ENCODE results near the gene ABCD4. TPM values are rescaled to one million over a fixed set of nuclear protein-coding genes. Genes with fewer than 3 reads are reported as not detected.

Gene ABCD4
- polyA plus RNA-seq, 1 experiment = 13.3 TPM

DNA sequence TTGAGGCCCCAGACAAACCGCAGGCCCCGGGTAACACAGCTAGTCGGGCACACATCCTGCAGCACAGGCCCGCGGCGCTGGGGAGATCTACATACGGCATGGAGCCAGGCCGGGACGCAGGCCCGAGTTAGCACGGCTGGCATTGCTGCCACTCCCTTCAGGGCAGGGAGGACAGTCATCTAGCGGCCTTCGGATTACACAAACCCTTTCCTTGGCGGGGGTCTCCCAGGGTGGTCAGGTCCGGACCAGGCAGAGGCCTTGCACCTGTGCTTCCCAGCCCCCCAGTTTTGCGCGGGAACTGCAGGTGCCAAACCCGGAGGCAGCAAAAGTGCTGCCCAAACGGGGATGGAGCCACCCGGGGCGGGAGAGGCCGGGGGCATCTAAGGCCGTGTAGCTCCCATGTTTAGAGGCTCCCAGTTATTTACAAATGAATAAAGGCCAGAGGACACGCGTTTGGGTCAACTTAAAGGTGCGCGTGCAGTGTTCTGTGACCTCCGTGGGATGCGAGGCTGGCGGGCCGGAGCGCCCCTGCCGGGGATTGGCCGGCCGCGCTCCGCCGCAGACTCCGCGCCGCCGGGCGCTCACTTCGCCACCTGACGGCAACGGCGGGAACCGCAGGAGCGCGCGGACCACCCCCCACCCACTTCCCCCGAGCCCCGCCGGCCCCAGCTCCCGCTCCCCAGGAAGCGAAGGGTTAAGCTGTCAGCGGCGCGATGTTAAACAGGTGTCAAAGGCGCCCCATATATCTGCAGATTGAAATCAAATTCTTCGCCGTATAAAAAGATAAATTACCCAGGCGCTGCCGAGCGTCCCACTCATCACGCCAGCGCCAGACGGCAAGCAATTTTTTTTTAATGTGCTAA is 45.4 kb downstream of the ABCD4 start:
- POLR2A ChIA-PET = no interaction called here
- Histone ChIP-seq H3K4me3 (ENCODE audit: low read depth, low read length) (peak overlapping the region; percentile 57), H3K9me3 (ENCODE audit: control insufficient read depth, insufficient read depth, low read length) (no peaks in the 10 kb centered on the region; the same call in 1 of the 2 replicates), H3K27ac (ENCODE audit: low read depth, low read length) (no peak overlapping the region), H3K27me3 (ENCODE audit: control insufficient read depth, insufficient read depth, low read length) (peaks cover 55% of the 10 kb centered on the region)
- TF ChIP-seq, protein P1, sequence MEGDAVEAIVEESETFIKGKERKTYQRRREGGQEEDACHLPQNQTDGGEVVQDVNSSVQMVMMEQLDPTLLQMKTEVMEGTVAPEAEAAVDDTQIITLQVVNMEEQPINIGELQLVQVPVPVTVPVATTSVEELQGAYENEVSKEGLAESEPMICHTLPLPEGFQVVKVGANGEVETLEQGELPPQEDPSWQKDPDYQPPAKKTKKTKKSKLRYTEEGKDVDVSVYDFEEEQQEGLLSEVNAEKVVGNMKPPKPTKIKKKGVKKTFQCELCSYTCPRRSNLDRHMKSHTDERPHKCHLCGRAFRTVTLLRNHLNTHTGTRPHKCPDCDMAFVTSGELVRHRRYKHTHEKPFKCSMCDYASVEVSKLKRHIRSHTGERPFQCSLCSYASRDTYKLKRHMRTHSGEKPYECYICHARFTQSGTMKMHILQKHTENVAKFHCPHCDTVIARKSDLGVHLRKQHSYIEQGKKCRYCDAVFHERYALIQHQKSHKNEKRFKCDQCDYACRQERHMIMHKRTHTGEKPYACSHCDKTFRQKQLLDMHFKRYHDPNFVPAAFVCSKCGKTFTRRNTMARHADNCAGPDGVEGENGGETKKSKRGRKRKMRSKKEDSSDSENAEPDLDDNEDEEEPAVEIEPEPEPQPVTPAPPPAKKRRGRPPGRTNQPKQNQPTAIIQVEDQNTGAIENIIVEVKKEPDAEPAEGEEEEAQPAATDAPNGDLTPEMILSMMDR (IDR thresholded peaks at IDR 0.05; ENCODE audit: low read depth, low read length) = peak; percentile 68
- CTCF ChIA-PET = interaction anchor here (0.5 to 3.7 kb wide), 47 partner anchors 7 to 1112 kb away, joined by 3 to 34 read pairs (median 4); no protein-coding TSS in a partner anchor
- DNase-seq (ENCODE audit: low read depth, low spot score) = no peak

DNA sequence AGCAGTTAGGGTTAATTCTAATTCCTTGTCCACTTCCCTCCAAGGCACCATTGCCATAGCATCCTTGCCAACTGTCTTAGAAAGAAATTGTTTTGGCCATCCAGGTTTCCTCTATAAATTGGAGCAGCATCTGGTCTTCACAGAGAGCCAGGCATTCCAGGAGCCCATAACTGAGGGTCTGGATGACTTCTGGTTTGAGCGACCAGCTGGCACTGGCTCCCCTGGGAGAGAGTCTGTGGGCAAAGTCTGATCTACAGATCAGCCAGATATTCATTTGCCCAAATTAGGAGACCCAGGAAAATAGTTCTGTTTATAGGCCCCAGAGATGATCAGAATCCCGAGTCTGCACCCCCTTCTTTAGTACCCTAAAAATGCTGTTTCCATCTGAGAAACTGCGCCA is 47.5 kb downstream of the ABCD4 start:
- TF ChIP-seq, protein P1 (IDR thresholded peaks at IDR 0.05; ENCODE audit: low read depth, low read length) = no peak
- H3K27ac ChIP-seq (ENCODE audit: low read depth, low read length) = no peak overlapping the region
- no peaks in the 10 kb centered on the region; the same call in 1 of the 2 replicates for H3K9me3 ChIP-seq (ENCODE audit: control insufficient read depth, insufficient read depth, low read length)
- peaks cover 45% of the 10 kb centered on the region for H3K27me3 ChIP-seq (ENCODE audit: control insufficient read depth, insufficient read depth, low read length)
- H3K4me3 ChIP-seq (ENCODE audit: low read depth, low read length) = no peak overlapping the region
- no peak for DNase-seq (ENCODE audit: low read depth, low spot score)
- POLR2A ChIA-PET = no interaction called here
- CTCF ChIA-PET = interaction anchor here (0.6 to 3.4 kb wide), 2 partner anchors 9 to 121 kb away, joined by 3 to 19 read pairs; no protein-coding TSS in a partner anchor

DNA sequence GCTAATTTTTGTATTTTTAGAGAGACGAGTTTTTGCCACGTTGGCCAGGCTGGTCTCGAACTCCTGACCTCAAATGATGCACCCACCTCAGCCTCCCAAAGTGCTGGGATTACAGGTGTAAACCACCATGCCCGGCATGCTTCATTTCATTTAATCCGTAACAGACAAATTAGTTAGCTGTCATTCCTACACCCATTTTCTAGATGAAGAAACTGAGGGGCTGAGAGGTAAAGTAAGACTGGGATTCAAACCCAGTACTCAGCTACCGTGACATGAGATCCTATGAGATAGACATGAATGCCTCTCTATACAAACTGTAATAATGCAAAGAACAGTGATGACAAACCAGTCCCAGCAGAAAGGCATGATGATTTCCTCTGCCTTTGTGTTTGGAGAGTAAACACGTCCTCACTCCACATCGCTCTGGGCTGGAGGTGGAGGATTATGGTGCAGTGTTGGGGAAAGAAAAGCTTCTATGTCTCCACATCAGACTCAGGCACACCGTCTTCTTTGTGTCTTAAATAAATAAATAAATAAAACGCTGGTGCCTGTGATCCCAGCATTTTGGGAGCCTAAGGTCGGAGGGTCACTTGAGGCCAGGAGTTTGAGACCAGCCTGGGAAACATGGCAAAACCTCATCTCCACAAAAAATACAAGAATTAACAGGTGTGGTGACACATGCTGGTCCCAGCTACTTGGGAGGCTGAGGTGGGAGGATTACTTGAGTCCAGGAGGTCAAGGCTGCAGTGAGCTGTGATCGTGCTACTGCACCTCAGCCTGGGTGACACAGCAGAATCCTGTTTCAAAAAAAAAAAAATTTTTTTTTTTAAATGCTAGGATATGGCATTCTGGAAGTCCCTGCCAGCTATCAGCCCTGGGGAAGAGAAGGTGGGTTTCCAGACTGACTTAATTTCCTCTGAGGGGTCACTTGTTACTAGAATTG is 53.0 kb downstream of the ABCD4 start:
- H3K9me3 ChIP-seq (ENCODE audit: control insufficient read depth, insufficient read depth, low read length) = no peaks in the 10 kb centered on the region
- DNase-seq (ENCODE audit: low read depth, low spot score) = no peak
- H3K4me3 ChIP-seq (ENCODE audit: low read depth, low read length) = no peak overlapping the region
- peaks cover 51% of the 10 kb centered on the region for H3K27me3 ChIP-seq (ENCODE audit: control insufficient read depth, insufficient read depth, low read length)
- TF ChIP-seq, protein P1 (IDR thresholded peaks at IDR 0.05; ENCODE audit: low read depth, low read length) = no peak
- ChIA-PET CTCF (interaction anchor here (0.7 to 1.1 kb wide), 4 partner anchors 8 to 139 kb away, joined by 3 to 6 read pairs (median 4); no protein-coding TSS in a partner anchor), POLR2A (no interaction called here)
- no peak overlapping the region for H3K27ac ChIP-seq (ENCODE audit: low read depth, low read length)

DNA sequence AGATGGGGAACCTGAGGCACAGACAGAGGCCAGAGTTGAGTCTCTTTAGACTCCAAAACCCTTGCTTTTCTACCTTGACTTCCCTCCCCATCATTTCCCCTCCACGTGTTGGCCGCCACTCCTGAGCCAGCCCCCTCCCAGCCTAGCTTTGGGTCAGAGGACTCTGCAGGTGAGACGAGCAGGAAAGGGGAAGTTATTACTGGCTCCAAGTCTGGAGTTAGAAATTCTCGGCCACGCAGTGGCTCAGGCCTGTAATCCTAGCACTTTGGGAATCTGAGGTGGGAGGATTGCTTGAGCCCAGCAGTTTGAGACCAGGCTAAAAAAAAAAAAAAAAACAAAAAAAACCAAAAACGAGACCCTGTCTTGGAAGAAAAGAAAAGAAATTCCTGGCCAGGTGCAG is 54.7 kb downstream of the ABCD4 start:
- CTCF ChIA-PET = interaction anchor here (2.5 kb wide), 1 partner anchor 9 kb away, joined by 19 read pairs; no protein-coding TSS in a partner anchor
- TF ChIP-seq, protein P1 (IDR thresholded peaks at IDR 0.05; ENCODE audit: low read depth, low read length) = no peak
- DNase-seq (ENCODE audit: low read depth, low spot score) = no peak
- H3K4me3 ChIP-seq (ENCODE audit: low read depth, low read length) = no peak overlapping the region
- H3K9me3 ChIP-seq (ENCODE audit: control insufficient read depth, insufficient read depth, low read length) = no peaks in the 10 kb centered on the region
- H3K27ac ChIP-seq (ENCODE audit: low read depth, low read length) = no peak overlapping the region
- H3K27me3 ChIP-seq (ENCODE audit: control insufficient read depth, insufficient read depth, low read length) = peaks cover 57% of the 10 kb centered on the region
- POLR2A ChIA-PET = no interaction called here
